Right lobe of liver (tissue), 6 donors: ENCODE data around the gene FAM229A. TPM values are rescaled to one million over a fixed set of nuclear protein-coding genes. Genes with fewer than 3 reads are reported as not detected.

Experiments
- ATAC-seq, 4 donors: fragments of 200-7000 bp; cut with Tn5 transposase; one replicate each; pipeline ENCODE4 v1.9.1; 2020; ENCODE audit warnings: mild to moderate bottlenecking in 4 of 4, moderate library complexity in 4 of 4
- DNase-seq, 3 donors: peaks; one replicate each; pipeline ENCODE4 v3.0.0-alpha.2; 2020
- H3K27ac ChIP-seq, 3 donors: fragments of 200-600 bp; one replicate each; pipeline ENCODE4 v1.8.0; 2022
- H3K27me3 ChIP-seq, 2 donors: fragments of 200-600 bp; one replicate each; pipeline ENCODE4 v1.8.0; 2022
- H3K36me3 ChIP-seq, 4 donors: fragments of 200-600 bp; sonication (generic) in 1 of 4; one replicate each; pipeline versions ENCODE4 v1.5.1 to v1.8.0; 2017 to 2022; ENCODE audit warnings: control low read depth in 1 of 4
- H3K4me1 ChIP-seq, 4 donors: fragments of 200-600 bp; sonication (generic) in 1 of 4; one replicate each; pipeline versions ENCODE4 v1.5.1 to v1.8.0; 2017 to 2022; ENCODE audit warnings: control low read depth in 1 of 4
- H3K4me3 ChIP-seq, 3 donors: fragments of 200-600 bp; one replicate each; pipeline ENCODE4 v1.8.0; 2022
- H3K9me3 ChIP-seq, 4 donors: fragments of 200-600 bp; sonication (generic) in 1 of 4; one replicate each; pipeline versions ENCODE4 v1.5.1 to v1.8.0; 2017 to 2022; ENCODE audit warnings: control low read depth in 1 of 4
- POLR2A ChIP-seq: fragments of 450-650 bp; IDR thresholded peaks from one replicate; pipeline ENCODE4 v1.6.1; 2017; ENCODE audit warnings: antibody characterized with exemption, mild to moderate bottlenecking
- WGBS: methylation state at CpG from one replicate; pipeline ENCODE4 v1.1.6; 2018; ENCODE audit warnings: low coverage, low lambda C conversion rate; ENCODE audit not compliant: insufficient coverage; ENCODE audit errors: missing lambda C conversion rate; 5-methylcytosine and 5-hydroxymethylcytosine counted together
- intact Hi-C, 2 donors: fragments of 100-400 bp; cut with DNase I; formaldehyde crosslinking; loops; one replicate each; pipeline versions ENCODE4 v1.11.2 to v1.14.1; 2022
- total RNA-seq, 6 experiments: library from RNA; depleted of rRNA in 2 of 6; stranded (reverse); fragments of >200 nt in 2 of 6; fragmentation: NEBNext Ultra II Directional in 3 of 6; extraction: Animal tissue kit (Norgen Biotek cat#: 25700) in 3 of 6; gene quantifications; one replicate each; pipeline versions ENCODE4 v1.1.0 to v1.2.4, GENCODE V29; 2016 to 2023
- TF ChIP-seq, protein P1 (sequence below), 4 donors: fragments of 200-600 bp in 3 of 4; fragments of 450-650 bp in 1 of 4; IDR thresholded peaks; one replicate each; pipeline versions ENCODE4 v1.5.1 to v1.8.0; 2016 to 2022; ENCODE audit warnings: antibody characterized with exemption in 4 of 4, mild to moderate bottlenecking in 2 of 4
- donor health status: DM: no; HTN: yes; CAD: no.
- donor health status: DM: no; HTN: no; CAD: no.
- donor health status: DM: no; HTN: no; CAD: no.
- donor health status: DM: no; HTN: yes; CAD: no.
- donor health status: DM: no; HTN: yes; CAD: no.

FAM229A gene
- total RNA-seq, 6 experiments from 2014 or later, result 1.3 to 7.8 (median 5.3) TPM

DNA sequence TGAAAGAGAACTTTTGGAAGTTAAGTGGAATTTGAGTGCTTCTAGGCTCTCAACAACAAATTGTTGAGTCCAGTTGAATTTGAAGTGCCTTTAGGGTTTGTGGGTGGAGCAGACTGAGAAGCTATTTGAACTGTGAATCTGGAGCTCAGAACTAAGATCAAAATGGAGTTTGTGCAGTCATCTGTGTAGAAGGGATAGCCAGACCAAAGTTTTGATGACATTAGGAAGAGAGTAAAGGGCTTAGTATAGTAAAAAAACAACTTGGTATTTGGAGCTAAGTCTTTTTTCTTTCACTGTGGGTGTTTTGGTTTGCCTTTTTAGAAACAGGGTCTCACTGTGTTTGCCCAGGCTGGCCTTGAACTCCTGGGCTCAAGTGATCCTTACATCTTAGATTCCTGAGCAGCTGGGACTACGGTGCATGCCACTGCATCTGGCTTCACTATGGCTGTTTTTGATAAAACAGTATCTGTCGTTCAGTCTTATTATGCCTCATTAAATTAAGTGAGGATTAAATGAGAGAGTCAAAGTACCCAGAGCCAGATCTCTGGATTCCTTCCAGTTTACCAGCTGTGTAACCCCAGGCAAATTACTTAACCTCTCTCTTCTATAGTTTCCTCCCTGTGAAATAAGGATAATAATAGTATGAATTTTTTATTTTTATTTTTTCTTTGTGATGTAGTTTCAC lies 50.4 kb downstream of the FAM229A start:
- intact Hi-C loops, result no loop called here
- H3K27ac ChIP-seq, result peak overlapping the region in 1 of 3 donors; percentile 75
- DNase-seq (no peak), ATAC-seq (no peak)
- peaks cover 0 to 4% (median 0%) of the 10 kb centered on the region in 4 donors for H3K36me3 ChIP-seq
- no peaks in the 10 kb centered on the region for H3K9me3 ChIP-seq
- H3K4me1 ChIP-seq, result peaks cover 0 to 43% (median 18%) of the 10 kb centered on the region in 4 donors
- H3K27me3 ChIP-seq, result no peaks in the 10 kb centered on the region
- 14% methylated on average over 2 of the region's 2 CpGs for WGBS
- TF ChIP-seq, protein P1, sequence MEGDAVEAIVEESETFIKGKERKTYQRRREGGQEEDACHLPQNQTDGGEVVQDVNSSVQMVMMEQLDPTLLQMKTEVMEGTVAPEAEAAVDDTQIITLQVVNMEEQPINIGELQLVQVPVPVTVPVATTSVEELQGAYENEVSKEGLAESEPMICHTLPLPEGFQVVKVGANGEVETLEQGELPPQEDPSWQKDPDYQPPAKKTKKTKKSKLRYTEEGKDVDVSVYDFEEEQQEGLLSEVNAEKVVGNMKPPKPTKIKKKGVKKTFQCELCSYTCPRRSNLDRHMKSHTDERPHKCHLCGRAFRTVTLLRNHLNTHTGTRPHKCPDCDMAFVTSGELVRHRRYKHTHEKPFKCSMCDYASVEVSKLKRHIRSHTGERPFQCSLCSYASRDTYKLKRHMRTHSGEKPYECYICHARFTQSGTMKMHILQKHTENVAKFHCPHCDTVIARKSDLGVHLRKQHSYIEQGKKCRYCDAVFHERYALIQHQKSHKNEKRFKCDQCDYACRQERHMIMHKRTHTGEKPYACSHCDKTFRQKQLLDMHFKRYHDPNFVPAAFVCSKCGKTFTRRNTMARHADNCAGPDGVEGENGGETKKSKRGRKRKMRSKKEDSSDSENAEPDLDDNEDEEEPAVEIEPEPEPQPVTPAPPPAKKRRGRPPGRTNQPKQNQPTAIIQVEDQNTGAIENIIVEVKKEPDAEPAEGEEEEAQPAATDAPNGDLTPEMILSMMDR (IDR thresholded peaks at IDR 0.05), result no peak
- TF ChIP-seq POLR2A, result no peak
- no peak overlapping the region for H3K4me3 ChIP-seq

Other genes starting within 250 kb of the FAM229A start
- gene TXLNA, start 182.8 kb downstream of the FAM229A start, total RNA-seq, result 10 to 100 TPM; 26.0 to 39.6 (median 33.5) TPM
- 1 to 10 TPM in 2 of 6 experiments, under 1 TPM in 4; 0.56 to 1.3 (median 0.68) TPM for gene CCDC28B, start 161.9 kb downstream of the FAM229A start, total RNA-seq
- under 1 TPM; 0.27 to 0.87 (median 0.41) TPM for gene IQCC, start 156.8 kb downstream of the FAM229A start, total RNA-seq
- not detected for gene DCDC2B, start 153.4 kb downstream of the FAM229A start, total RNA-seq
- 1 to 10 TPM; 3.4 to 7.2 (median 5.9) TPM for gene TMEM234, start 140.1 kb downstream of the FAM229A start, total RNA-seq
- 100 to 1,000 TPM in 2 of 6 experiments, 10 to 100 TPM in 4; 67.5 to 130 (median 71.9) TPM for gene EIF3I, start 140.1 kb downstream of the FAM229A start, total RNA-seq
- 1 to 10 TPM; 1.3 to 9.4 (median 5.2) TPM for gene FAM167B, start 115.3 kb downstream of the FAM229A start, total RNA-seq
- gene LCK, start 111.2 kb downstream of the FAM229A start, total RNA-seq, result 1 to 10 TPM in 4 of 6 experiments, under 1 TPM in 2; 0.73 to 1.7 (median 1.1) TPM
- gene HDAC1, start 70.4 kb downstream of the FAM229A start, total RNA-seq, result 10 to 100 TPM; 24.0 to 40.6 (median 32.4) TPM
- gene MARCKSL1, start 26.3 kb downstream of the FAM229A start, total RNA-seq, result 10 to 100 TPM in 5 of 6 experiments, 1 to 10 TPM in 1; 10.0 to 24.4 (median 14.2) TPM
- gene TSSK3, start 54 bp upstream of the FAM229A start, total RNA-seq, result 1 to 10 TPM in 2 of 6 experiments, under 1 TPM in 4; 0.49 to 1.6 (median 0.85) TPM
- 10 to 100 TPM; 44.5 to 73.1 (median 62.1) TPM for gene BSDC1, start 32.0 kb upstream of the FAM229A start, total RNA-seq
- not detected for gene ZBTB8B, start 102.6 kb upstream of the FAM229A start, total RNA-seq
- gene ZBTB8A, start 176.9 kb upstream of the FAM229A start, total RNA-seq, result 1 to 10 TPM; 1.6 to 3.4 (median 2.3) TPM